Measurements from ENCODE around the gene DIAPH2.

The DIAPH2 gene

DNA sequence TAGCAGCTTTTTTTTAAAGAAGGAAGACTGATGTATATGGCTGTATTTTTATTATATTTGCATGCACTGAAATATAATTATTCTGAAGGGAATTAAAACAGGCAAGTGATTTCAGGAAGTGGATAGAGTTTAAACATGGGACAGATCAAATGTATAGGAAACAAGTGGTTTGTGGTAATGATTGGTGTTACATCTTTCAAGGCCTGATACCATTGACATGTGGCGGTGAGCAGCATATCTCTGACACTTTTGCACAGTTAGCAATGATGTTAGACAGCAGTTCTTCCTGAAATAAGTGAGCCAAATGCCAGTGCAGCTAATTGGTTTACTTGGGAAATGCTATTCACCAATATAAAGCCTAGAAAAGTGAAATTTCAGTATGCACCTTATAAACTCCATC, 471.2 kb downstream of the DIAPH2 start:
- ATAC-seq = no peak
- no peak for TF ChIP-seq BACH2 (CRISPR knock-in tag; IDR thresholded peaks at IDR 0.05; ENCODE audit: borderline replicate concordance)
- TF ChIP-seq TOX (CRISPR knock-in tag; IDR thresholded peaks at IDR 0.05; ENCODE audit: borderline replicate concordance) = no peak
- TF ChIP-seq TCF4 (CRISPR knock-in tag; IDR thresholded peaks at IDR 0.05; ENCODE audit: borderline replicate concordance) = no peak

DNA sequence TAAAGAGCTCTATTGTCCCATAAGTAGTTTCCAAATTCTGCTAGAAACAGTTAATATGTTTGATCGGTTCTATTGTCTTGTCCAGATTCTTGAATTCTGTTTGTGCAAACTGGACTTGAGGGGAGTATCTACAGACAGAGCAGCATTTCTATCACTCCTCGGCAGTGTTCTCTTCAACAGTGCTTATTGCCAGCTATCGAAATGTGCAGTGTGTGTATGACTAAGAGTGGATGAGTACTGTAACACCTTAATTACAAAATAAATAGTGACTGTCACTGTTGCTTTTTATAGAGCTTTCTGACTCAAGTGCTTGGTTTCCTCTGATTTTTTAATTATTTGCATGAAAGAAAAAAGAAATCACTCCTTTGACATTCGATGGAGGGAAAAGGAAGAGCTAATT, 473.6 kb downstream of the DIAPH2 start:
- TF ChIP-seq, protein P1, sequence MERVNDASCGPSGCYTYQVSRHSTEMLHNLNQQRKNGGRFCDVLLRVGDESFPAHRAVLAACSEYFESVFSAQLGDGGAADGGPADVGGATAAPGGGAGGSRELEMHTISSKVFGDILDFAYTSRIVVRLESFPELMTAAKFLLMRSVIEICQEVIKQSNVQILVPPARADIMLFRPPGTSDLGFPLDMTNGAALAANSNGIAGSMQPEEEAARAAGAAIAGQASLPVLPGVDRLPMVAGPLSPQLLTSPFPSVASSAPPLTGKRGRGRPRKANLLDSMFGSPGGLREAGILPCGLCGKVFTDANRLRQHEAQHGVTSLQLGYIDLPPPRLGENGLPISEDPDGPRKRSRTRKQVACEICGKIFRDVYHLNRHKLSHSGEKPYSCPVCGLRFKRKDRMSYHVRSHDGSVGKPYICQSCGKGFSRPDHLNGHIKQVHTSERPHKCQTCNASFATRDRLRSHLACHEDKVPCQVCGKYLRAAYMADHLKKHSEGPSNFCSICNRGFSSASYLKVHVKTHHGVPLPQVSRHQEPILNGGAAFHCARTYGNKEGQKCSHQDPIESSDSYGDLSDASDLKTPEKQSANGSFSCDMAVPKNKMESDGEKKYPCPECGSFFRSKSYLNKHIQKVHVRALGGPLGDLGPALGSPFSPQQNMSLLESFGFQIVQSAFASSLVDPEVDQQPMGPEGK (CRISPR knock-in tag; IDR thresholded peaks at IDR 0.05; ENCODE audit: borderline replicate concordance) = no peak
- TF ChIP-seq RARB (CRISPR knock-in tag; IDR thresholded peaks at IDR 0.05) (no peak), BACH2 (CRISPR knock-in tag; IDR thresholded peaks at IDR 0.05; ENCODE audit: borderline replicate concordance) (no peak), ESRRG (CRISPR knock-in tag; IDR thresholded peaks at IDR 0.05) (no peak), PPARA (CRISPR knock-in tag; IDR thresholded peaks at IDR 0.05; ENCODE audit: borderline replicate concordance) (no peak), TOX (CRISPR knock-in tag; IDR thresholded peaks at IDR 0.05; ENCODE audit: borderline replicate concordance) (no peak)
- TF ChIP-seq, protein P2, sequence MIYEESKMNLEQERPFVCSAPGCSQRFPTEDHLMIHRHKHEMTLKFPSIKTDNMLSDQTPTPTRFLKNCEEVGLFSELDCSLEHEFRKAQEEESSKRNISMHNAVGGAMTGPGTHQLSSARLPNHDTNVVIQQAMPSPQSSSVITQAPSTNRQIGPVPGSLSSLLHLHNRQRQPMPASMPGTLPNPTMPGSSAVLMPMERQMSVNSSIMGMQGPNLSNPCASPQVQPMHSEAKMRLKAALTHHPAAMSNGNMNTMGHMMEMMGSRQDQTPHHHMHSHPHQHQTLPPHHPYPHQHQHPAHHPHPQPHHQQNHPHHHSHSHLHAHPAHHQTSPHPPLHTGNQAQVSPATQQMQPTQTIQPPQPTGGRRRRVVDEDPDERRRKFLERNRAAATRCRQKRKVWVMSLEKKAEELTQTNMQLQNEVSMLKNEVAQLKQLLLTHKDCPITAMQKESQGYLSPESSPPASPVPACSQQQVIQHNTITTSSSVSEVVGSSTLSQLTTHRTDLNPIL (CRISPR knock-in tag; IDR thresholded peaks at IDR 0.05; ENCODE audit: low read depth) = no peak
- no peak for ATAC-seq

DNA sequence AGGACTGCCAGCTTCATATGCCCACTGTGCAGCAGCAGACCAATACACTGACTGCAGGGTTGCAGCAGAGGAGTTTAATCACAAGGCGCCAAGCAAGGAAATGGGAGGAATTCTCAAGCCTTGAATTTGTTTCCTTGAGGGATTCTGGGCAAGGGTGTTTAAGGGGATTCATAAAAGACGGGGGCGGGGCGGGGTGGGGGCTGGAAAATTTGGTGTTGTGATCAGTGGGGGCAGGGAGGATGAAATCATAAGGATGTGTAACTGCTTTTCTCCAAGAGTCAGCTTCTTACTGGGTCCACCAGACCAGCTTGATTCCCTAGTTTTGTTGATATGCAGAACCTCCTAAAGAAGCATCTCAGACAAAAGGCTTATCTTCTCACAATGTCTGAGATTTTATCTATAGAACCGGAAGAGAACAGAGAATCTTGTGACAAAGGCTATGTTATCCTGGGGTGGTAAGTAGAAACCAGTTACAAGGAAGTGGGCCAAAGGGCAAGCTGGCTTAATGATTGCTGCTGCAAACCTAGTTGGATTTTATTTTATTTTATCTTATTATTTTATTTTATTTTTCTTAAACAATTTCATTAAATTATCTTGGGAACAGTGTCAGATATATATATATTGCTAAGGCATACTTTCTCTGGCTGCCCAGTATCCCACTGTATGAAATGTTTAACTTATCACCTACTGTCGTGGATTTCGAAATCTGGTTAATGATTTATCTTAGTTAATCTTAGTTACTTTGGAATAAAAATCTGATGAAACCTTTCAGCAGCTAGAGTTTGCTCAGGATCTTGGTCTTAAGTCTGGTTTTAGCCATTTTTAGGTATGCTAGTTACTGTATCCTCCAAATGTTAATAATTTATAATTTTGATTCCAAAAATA, 475.5 kb downstream of the DIAPH2 start:
- ATAC-seq = no peak
- TF ChIP-seq, protein P3, sequence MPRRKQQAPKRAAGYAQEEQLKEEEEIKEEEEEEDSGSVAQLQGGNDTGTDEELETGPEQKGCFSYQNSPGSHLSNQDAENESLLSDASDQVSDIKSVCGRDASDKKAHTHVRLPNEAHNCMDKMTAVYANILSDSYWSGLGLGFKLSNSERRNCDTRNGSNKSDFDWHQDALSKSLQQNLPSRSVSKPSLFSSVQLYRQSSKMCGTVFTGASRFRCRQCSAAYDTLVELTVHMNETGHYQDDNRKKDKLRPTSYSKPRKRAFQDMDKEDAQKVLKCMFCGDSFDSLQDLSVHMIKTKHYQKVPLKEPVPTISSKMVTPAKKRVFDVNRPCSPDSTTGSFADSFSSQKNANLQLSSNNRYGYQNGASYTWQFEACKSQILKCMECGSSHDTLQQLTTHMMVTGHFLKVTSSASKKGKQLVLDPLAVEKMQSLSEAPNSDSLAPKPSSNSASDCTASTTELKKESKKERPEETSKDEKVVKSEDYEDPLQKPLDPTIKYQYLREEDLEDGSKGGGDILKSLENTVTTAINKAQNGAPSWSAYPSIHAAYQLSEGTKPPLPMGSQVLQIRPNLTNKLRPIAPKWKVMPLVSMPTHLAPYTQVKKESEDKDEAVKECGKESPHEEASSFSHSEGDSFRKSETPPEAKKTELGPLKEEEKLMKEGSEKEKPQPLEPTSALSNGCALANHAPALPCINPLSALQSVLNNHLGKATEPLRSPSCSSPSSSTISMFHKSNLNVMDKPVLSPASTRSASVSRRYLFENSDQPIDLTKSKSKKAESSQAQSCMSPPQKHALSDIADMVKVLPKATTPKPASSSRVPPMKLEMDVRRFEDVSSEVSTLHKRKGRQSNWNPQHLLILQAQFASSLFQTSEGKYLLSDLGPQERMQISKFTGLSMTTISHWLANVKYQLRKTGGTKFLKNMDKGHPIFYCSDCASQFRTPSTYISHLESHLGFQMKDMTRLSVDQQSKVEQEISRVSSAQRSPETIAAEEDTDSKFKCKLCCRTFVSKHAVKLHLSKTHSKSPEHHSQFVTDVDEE (CRISPR knock-in tag; IDR thresholded peaks at IDR 0.05) = no peak
- TF ChIP-seq ZNF565 (CRISPR knock-in tag; conservative IDR thresholded peaks at IDR 0.05; ENCODE audit: low read depth) = no peak
- TF ChIP-seq, protein P1 (CRISPR knock-in tag; IDR thresholded peaks at IDR 0.05; ENCODE audit: borderline replicate concordance) = no peak
- TF ChIP-seq ISL1 (CRISPR knock-in tag; IDR thresholded peaks at IDR 0.05) = no peak
- no peak for TF ChIP-seq SNAI2 (CRISPR knock-in tag; IDR thresholded peaks at IDR 0.05)
- no peak for TF ChIP-seq PPARA (CRISPR knock-in tag; IDR thresholded peaks at IDR 0.05; ENCODE audit: borderline replicate concordance)
- TF ChIP-seq, protein P4, sequence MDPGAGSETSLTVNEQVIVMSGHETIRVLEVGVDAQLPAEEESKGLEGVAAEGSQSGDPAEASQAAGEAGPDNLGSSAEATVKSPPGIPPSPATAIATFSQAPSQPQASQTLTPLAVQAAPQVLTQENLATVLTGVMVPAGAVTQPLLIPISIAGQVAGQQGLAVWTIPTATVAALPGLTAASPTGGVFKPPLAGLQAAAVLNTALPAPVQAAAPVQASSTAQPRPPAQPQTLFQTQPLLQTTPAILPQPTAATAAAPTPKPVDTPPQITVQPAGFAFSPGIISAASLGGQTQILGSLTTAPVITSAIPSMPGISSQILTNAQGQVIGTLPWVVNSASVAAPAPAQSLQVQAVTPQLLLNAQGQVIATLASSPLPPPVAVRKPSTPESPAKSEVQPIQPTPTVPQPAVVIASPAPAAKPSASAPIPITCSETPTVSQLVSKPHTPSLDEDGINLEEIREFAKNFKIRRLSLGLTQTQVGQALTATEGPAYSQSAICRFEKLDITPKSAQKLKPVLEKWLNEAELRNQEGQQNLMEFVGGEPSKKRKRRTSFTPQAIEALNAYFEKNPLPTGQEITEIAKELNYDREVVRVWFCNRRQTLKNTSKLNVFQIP (CRISPR knock-in tag; IDR thresholded peaks at IDR 0.05; ENCODE audit: borderline replicate concordance, low read depth) = no peak

DNA sequence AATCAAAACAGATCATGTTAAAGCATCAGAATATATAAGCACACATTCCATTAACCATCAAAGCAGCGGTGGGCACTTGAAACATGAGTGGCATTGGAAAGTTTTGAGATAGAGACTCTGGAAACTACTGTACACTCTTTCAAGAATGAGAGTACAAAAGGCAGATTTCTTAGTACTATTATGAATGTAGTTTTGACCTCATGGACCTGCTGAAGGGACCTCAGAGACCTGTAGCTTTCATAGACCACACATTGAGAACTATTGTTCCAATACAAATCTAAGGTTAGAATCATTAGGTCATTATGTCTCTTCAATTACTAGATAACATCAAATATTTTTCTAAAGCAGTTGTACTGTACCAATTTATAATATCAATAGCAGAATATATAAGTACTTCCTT, 482.7 kb downstream of the DIAPH2 start:
- no peak for ATAC-seq
- no peak for TF ChIP-seq ARNTL (CRISPR knock-in tag; IDR thresholded peaks at IDR 0.05; ENCODE audit: borderline replicate concordance, low read depth)
- no peak for TF ChIP-seq ESRRG (CRISPR knock-in tag; IDR thresholded peaks at IDR 0.05)
- no peak for TF ChIP-seq ZC3H10 (CRISPR knock-in tag; IDR thresholded peaks at IDR 0.05)
